SK-N-SH treated with all-trans-retinoic acid at 6 μM for 48 hours (cell line): ENCODE results near the gene TRIM49D2.
"Not testable (repeated sequence)": the region's sequence is repeated elsewhere in the genome, so short reads cannot be mapped to it uniquely, and the experiment has no call there.

ENCODE experiments used
- CREB5 ChIP-seq: fragments of 250-450 bp; sonication (Bioruptor Pico); IDR thresholded peaks from 2 replicates; pipeline ENCODE4 v1.5.1; 2020; ENCODE audit warnings: low read depth, mild to moderate bottlenecking, moderate library complexity
- ISL1 ChIP-seq: fragments of 250-450 bp; sonication (Bioruptor Pico); IDR thresholded peaks from 2 replicates; pipeline ENCODE4 v2.1.2; 2022; ENCODE audit warnings: mild to moderate bottlenecking, moderate library complexity
- POU6F1 ChIP-seq: fragments of 250-450 bp; sonication (Bioruptor Pico); IDR thresholded peaks from 2 replicates; pipeline ENCODE4 v1.8.0; 2021; ENCODE audit warnings: low read depth, mild to moderate bottlenecking, moderate library complexity, borderline replicate concordance
- PPARA ChIP-seq: fragments of 250-450 bp; sonication (Bioruptor Pico); IDR thresholded peaks from 2 replicates; pipeline ENCODE4 v1.5.0; 2020; ENCODE audit warnings: mild to moderate bottlenecking, borderline replicate concordance
- TOX ChIP-seq: fragments of 250-450 bp; sonication (Bioruptor Pico); IDR thresholded peaks from 2 replicates; pipeline ENCODE4 v1.8.0; 2021; ENCODE audit warnings: mild to moderate bottlenecking, moderate library complexity, borderline replicate concordance
- ZNF565 ChIP-seq: fragments of 450-650 bp; formaldehyde crosslinking; conservative IDR thresholded peaks from 2 replicates; pipeline ENCODE4 v1.5.0; 2020; ENCODE audit warnings: low read depth, mild to moderate bottlenecking, moderate library complexity

- not testable (repeated sequence) for TF ChIP-seq CREB5 (CRISPR knock-in tag); ISL1; POU6F1 (CRISPR knock-in tag); PPARA (CRISPR knock-in tag); TOX (CRISPR knock-in tag); ZNF565
Observed at GRCh38 chr11:89877511-89877910, 46.4 kb upstream of the TRIM49D2 start.
